ENCODE measurements around the gene LIME1.

Gene LIME1

DNA sequence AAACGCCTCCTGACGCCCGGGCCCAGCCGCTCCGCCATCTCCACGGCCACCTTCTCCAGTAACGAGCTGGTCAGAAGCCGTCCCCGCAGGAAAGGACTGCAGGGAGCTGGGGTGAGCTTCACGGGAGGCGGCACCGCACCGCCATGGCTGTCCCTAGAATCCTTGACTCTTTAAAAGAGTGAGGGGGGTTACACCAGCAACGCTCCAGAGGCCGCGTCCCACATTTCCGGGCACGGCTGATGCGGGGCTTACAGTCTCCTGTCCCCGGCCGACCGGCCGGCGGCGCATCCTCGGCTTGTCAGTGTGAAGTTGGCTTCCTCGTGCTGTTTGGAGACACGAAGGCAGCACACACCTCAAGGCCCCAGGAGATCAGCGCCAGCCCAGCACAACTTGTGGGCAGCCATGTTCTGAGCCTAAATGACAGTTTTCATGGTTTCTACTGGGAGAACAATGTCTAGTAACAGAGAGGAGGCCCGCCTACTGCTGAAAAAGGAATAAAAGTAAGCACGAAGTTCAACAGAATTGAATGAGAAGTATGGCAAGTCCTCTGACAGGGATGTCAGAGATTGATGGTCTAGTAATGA, 33.5 kb downstream of the LIME1 start:
- TF ChIP-seq, protein P1, sequence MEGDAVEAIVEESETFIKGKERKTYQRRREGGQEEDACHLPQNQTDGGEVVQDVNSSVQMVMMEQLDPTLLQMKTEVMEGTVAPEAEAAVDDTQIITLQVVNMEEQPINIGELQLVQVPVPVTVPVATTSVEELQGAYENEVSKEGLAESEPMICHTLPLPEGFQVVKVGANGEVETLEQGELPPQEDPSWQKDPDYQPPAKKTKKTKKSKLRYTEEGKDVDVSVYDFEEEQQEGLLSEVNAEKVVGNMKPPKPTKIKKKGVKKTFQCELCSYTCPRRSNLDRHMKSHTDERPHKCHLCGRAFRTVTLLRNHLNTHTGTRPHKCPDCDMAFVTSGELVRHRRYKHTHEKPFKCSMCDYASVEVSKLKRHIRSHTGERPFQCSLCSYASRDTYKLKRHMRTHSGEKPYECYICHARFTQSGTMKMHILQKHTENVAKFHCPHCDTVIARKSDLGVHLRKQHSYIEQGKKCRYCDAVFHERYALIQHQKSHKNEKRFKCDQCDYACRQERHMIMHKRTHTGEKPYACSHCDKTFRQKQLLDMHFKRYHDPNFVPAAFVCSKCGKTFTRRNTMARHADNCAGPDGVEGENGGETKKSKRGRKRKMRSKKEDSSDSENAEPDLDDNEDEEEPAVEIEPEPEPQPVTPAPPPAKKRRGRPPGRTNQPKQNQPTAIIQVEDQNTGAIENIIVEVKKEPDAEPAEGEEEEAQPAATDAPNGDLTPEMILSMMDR (IDR thresholded peaks at IDR 0.05; ENCODE audit: insufficient read depth, low read length, poor library complexity, severe bottlenecking): no peak
- Histone ChIP-seq H3K36me3 (ENCODE audit: control insufficient read depth, insufficient read depth, low read length) (no peaks in the 10 kb centered on the region), H3K27me3 (replicated peaks; ENCODE audit: control insufficient read depth, insufficient read depth, low read length) (no peaks in the 10 kb centered on the region), H3K4me3 (replicated peaks; ENCODE audit: low read depth, low read length) (no peak overlapping the region)
- no peak for DNase-seq (ENCODE audit: extremely low read depth, insufficient read length)

- no peaks in the 10 kb centered on the region for H3K36me3 ChIP-seq (ENCODE audit: control insufficient read depth, insufficient read depth, low read length)
- H3K4me3 ChIP-seq (replicated peaks; ENCODE audit: low read depth, low read length): no peak overlapping the region
- TF ChIP-seq, protein P1 (IDR thresholded peaks at IDR 0.05; ENCODE audit: insufficient read depth, low read length, poor library complexity, severe bottlenecking): no peak
Observed at GRCh38 chr20:63771046-63771707, 34.7 kb downstream of the LIME1 start.

GRCh38 chr20:63772781-63773518, 36.5 kb downstream of the LIME1 start:
- Histone ChIP-seq H3K36me3 (ENCODE audit: control insufficient read depth, insufficient read depth, low read length) (no peaks in the 10 kb centered on the region), H3K4me3 (replicated peaks; ENCODE audit: low read depth, low read length) (no peak overlapping the region), H3K27me3 (replicated peaks; ENCODE audit: control insufficient read depth, insufficient read depth, low read length) (no peaks in the 10 kb centered on the region)
- no peak for DNase-seq (ENCODE audit: extremely low read depth, insufficient read length)
- TF ChIP-seq, protein P1 (IDR thresholded peaks at IDR 0.05; ENCODE audit: insufficient read depth, low read length, poor library complexity, severe bottlenecking): no peak

More at GRCh38 chr20:63771046-63771707, 34.7 kb downstream of the LIME1 start:
- DNase-seq (ENCODE audit: extremely low read depth, insufficient read length): no peak
- H3K27me3 ChIP-seq (replicated peaks; ENCODE audit: control insufficient read depth, insufficient read depth, low read length): no peaks in the 10 kb centered on the region

DNA sequence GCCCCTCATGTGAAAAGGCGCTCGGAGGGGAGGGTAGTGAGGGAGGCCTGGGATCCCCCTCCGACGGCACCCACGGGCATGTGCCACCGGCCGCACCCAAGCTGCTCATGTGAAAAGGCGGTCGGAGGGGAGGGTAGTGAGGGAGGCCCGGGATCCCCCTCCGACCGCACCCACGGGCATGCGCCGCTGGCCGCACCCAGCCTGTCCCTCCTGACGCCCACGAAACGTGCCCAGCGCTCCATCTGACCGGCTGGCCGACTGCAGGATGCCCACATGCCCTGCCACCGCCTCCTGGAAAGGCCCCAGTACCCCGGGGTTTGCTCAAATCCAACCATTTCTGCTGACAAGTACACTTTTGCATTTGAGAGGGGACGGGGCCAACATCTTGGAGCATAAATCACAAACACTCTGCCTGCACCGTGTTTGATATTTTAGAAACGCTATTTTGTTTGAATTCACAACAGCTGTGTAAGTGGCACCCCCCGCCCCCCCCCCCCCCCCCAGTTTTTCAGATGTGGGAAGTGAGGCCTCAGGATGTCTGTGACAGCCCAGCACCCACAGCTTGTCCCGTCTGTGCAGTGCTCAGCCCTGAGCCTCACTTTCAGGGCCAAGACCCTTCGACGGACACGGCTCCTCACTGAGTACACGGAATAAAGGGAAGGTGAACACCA, 37.2 kb downstream of the LIME1 start:
- no peak for DNase-seq (ENCODE audit: extremely low read depth, insufficient read length)
- TF ChIP-seq, protein P1 (IDR thresholded peaks at IDR 0.05; ENCODE audit: insufficient read depth, low read length, poor library complexity, severe bottlenecking): no peak
- Histone ChIP-seq H3K27me3 (replicated peaks; ENCODE audit: control insufficient read depth, insufficient read depth, low read length) (no peaks in the 10 kb centered on the region), H3K36me3 (ENCODE audit: control insufficient read depth, insufficient read depth, low read length) (no peaks in the 10 kb centered on the region), H3K4me3 (replicated peaks; ENCODE audit: low read depth, low read length) (no peak overlapping the region)

- TF ChIP-seq, protein P1 (IDR thresholded peaks at IDR 0.05; ENCODE audit: insufficient read depth, low read length, poor library complexity, severe bottlenecking): no peak
Observed at GRCh38 chr20:63774306-63774705, 37.8 kb downstream of the LIME1 start.

More at GRCh38 chr20:63774306-63774705, 37.8 kb downstream of the LIME1 start:
- Histone ChIP-seq H3K4me3 (replicated peaks; ENCODE audit: low read depth, low read length) (no peak overlapping the region), H3K36me3 (ENCODE audit: control insufficient read depth, insufficient read depth, low read length) (no peaks in the 10 kb centered on the region), H3K27me3 (replicated peaks; ENCODE audit: control insufficient read depth, insufficient read depth, low read length) (no peaks in the 10 kb centered on the region)
- no peak for DNase-seq (ENCODE audit: extremely low read depth, insufficient read length)
